Stimulated activated CD8-positive, alpha-beta memory T cell treated with anti-CD3 and anti-CD28 coated beads, Interleukin-12 subunit alpha, Interleukin-12 subunit beta, amount 100 ng/mL, for 24 hours (primary cell): ENCODE results near the gene PABPC1L.
A peak's percentile ranks its signal among the peaks of the same experiment; 100 is the strongest.
"Not testable (repeated sequence)": the region's sequence is repeated elsewhere in the genome, so short reads cannot be mapped to it uniquely, and the experiment has no call there.

Experiments
- DNase-seq: peaks from one replicate; pipeline ENCODE4 v3.0.0-alpha.2; 2020; ENCODE audit errors: extremely low read depth

The PABPC1L gene

GRCh38 chr20:44909872-44910689 is at the start of gene PABPC1L:
TSS of gene PABPC1L (plus strand) at chr20:44910060. CDS start at chr20:44910144, 84 bp downstream.
- DNase-seq, result peak; percentile 58

- no peak for DNase-seq
Measured at GRCh38 chr20:44861531-44862006, 48.3 kb upstream of the PABPC1L start.

GRCh38 chr20:44862286-44862685 is 47.6 kb upstream of the PABPC1L start:
- DNase-seq, result no peak

- DNase-seq, result not testable (repeated sequence)
Measured at GRCh38 chr20:44863365-44864084, 46.3 kb upstream of the PABPC1L start.

- not testable (repeated sequence) for DNase-seq
Measured at GRCh38 chr20:44864493-44864892, 45.4 kb upstream of the PABPC1L start.

GRCh38 chr20:44866703-44867335 is 43.0 kb upstream of the PABPC1L start:
- no peak for DNase-seq

- DNase-seq, result no peak
Measured at GRCh38 chr20:44869471-44869870, 40.4 kb upstream of the PABPC1L start.

DNA sequence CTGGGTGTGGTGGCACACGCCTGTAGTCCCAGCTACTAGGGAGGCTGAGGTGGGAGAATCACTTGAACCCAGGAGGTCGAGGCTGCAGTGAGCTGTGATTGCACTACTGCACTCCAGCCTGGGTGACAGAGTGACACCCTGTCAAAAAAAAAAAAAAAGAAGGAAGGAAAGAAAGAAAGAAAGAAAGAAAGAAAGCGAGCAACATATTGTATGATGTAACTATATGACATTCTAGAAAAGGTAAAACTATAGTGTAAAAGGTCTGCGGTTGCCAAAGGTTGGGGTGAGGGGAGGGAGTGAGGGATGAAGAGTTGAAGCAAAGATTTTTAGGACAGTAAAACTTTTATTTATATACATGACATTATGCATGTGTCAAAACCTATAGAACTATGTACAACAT is 27.5 kb upstream of the PABPC1L start:
- DNase-seq, result not testable (repeated sequence)

DNA sequence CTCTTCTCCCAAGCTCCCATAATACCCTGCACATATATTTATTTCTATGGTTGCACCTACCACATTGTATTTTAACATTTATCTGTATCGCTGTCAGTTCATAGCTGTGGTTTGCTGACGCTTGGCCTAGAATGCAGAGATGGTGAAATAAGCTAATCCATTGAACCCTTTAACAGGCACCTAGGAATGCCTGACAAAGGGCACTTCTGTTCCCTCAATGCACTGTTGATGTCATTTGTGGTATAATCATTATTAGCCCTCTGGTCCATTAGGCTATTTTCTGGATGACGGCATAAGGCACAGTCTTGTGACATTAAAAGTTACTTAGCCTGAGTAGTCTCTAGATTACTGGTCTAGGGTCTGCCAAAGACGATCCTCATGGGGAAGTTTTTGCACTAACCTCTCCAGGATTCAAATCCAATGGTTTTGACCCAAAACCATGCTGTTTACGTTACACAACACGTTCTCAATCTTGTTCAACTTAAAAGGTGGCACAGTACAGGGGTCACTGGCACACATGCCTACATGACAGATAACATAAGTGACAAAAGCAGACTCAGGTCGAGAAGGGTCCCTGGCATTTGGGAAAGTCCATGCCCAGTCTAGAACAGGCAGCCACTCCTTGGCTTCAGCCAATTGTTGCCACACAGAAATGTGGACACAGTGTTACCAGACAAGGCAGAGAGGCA is 26.5 kb upstream of the PABPC1L start:
- DNase-seq, result no peak

- DNase-seq, result peak; percentile 10
Measured at GRCh38 chr20:44884907-44885391, 24.9 kb upstream of the PABPC1L start.

- DNase-seq, result peak; percentile 99
Measured at GRCh38 chr20:44885392-44886265, 24.2 kb upstream of the PABPC1L start, which contains the start of gene YWHAB. TSS of gene YWHAB (plus strand) at chr20:44885705. CDS start at chr20:44901534, 15,829 bp downstream.

- DNase-seq, result no peak
Measured at GRCh38 chr20:44886266-44886651, 23.6 kb upstream of the PABPC1L start.

DNA sequence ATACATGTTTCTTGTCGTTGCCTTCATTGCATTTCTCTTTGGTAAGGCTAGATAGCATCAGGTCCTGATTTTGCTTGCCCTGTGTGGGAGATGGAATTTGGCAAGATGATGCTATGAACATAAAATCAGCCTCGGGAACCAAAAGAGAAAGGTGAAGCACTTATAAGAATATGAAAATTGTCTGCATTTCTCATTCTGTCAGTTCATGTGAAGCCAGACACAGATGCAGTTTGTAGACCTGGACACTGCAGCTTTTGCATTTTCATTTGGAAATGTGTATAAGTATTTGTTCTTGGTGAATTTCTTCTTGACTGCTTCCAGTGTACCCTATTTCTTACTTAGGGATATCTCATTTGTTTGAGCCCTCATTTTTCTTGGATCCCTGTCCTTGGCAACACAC is 23.0 kb upstream of the PABPC1L start:
- DNase-seq, result no peak

DNA sequence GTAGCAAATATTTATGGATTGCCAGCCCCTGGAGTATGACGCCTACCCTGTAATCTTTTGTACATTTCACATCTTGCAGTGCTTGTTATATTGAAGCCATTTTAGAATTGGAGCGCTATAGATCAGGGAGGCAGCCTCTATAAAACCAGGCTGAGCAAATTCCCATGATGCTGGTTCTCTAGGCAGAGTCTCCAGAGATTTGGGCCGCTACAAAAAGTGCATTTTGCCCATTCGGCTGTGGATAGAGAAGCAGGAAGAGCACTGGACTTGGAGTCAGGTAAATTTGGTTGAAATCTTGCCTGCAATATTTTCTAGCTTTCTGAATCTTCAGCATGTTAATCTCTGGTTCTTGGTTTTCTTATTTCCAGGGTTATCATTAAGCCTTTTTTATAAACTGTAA is 22.4 kb upstream of the PABPC1L start:
- no peak for DNase-seq

DNA sequence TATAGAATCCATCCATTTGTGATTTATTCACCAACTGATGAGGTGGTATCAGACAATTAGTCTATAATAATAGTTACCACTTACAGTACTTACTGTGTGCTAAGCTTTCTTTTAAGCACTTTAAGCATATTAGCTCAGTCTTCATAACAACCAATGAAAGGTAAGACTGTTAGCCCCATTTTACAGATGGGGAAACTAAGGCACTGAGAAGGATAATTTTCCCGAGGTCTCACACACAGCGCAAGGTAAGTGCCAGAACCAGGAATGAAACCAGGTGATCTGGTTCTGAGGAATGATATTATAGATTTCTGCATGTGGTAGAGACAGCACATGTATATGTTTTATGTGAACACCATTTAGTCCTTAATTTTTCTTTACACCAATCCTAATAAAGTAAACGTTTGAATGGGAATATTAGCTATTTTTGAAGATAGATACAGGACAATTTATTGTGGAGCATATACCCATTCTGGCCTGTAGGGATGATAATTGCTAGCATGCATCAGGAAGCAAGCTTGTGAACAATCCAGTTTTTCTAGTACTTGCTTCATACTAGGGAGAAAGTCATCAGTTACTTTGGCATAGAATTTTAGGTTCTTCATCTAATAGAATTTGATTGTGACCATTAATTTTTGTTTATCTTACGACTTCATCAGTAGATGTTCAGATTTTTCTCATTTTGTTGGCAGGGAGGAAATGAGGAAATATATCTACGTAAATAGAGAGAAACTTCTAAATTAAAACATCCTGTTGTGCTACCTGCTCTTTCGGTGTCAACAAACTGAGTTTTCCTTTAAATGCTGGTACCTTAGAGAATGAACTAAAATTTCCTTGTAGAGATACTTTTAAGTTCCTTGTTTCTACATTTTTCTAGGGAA is 21.4 kb upstream of the PABPC1L start:
- DNase-seq, result no peak

DNA sequence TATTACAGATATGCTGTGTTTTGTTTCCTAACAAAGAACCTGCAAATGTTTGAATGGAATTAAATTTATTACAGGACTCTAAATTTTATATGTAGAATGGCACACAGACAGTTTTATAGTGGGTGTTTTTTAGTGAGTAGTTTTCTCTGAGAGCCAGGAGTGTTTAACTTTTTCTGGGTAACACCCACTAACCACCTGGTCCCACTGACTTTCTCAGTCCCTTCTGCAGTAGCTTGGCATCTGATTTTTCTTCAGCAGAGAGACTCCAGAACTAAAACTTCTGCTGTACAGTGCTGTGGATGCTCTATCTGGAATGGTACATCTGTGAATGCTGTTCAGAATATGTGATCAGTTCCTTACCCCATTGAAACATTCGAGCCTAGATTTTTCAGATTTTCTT is 18.0 kb upstream of the PABPC1L start:
- DNase-seq, result no peak

DNA sequence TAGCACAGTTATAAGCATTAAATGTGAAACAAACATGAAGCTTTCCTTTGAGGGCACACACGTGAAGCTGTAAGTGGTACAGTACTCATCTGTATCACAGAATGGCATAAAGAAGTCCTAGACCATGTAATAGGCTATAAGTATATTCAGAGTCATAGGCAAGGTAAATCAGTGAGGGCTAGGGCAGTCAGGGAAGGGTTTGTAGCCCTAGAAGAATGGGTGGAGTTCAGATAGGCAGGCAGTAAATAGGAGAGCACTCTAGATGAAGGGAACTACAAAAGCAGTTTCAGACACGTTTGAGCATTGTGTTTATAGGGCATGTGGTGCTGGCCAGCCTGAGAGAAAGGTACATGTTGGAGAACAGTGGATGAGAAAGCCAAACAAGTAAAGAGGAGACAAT is 14.9 kb upstream of the PABPC1L start:
- DNase-seq, result no peak

- DNase-seq, result no peak
Measured at GRCh38 chr20:44896583-44896982, 13.3 kb upstream of the PABPC1L start.

- DNase-seq, result no peak
Measured at GRCh38 chr20:44897133-44897532, 12.7 kb upstream of the PABPC1L start.
